AG10803 (cell line): ENCODE results near the gene CEP112.

Experiments
- DNase-seq: peaks from one replicate; pipeline ENCODE4 v3.0.0; 2010; ENCODE audit warnings: low read depth
- H3K4me3 ChIP-seq: 2 replicates; pipeline ENCODE4 v1.5.1; 2011; ENCODE audit warnings: mild to moderate bottlenecking, low read length, control low read depth
- TF ChIP-seq, protein P1 (sequence below): conservative IDR thresholded peaks from 2 replicates; pipeline ENCODE4 v1.5.1; 2011; ENCODE audit warnings: mild to moderate bottlenecking, low read length, control low read depth, inconsistent platforms

CEP112 gene

DNA sequence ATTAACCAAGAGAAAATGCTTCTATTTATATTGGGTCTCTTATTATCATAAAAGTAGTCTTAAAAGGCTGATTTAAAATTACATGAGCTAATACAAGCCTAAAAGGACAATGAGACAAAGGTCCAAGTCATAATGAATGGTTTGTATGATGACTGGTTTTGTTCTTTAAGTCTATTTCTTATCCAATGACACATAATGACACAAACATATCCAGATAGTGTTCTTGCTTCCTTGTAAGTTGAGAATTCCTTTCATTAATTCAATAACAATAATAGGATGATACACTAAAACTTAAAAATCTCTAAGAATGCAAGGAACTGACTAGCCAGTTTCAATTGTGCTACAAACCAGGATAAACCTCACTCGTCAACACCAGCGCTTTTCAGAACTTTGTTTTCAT, 244.1 kb downstream of the CEP112 start:
- DNase-seq, result no peak
- TF ChIP-seq, protein P1, sequence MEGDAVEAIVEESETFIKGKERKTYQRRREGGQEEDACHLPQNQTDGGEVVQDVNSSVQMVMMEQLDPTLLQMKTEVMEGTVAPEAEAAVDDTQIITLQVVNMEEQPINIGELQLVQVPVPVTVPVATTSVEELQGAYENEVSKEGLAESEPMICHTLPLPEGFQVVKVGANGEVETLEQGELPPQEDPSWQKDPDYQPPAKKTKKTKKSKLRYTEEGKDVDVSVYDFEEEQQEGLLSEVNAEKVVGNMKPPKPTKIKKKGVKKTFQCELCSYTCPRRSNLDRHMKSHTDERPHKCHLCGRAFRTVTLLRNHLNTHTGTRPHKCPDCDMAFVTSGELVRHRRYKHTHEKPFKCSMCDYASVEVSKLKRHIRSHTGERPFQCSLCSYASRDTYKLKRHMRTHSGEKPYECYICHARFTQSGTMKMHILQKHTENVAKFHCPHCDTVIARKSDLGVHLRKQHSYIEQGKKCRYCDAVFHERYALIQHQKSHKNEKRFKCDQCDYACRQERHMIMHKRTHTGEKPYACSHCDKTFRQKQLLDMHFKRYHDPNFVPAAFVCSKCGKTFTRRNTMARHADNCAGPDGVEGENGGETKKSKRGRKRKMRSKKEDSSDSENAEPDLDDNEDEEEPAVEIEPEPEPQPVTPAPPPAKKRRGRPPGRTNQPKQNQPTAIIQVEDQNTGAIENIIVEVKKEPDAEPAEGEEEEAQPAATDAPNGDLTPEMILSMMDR, result no peak

DNA sequence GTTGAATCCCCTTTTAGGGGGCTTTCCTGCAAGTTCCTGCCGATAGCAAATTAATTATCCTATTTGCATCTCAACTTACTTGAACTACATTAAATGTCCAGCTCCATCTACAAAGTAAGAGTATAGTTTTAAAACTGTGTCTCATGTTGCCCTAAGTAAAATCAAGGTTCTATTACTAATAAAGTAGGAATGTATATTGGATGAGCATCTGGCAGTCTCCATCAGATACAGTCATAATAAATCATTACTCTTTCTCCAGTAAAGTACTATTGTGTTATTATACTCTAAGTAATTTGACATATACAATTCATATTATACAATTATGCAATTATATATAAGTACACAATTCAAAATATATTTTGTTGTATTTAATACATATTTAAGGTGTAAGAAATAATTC, 249.3 kb downstream of the CEP112 start:
- no peak for DNase-seq
- no peak overlapping the region for H3K4me3 ChIP-seq
- TF ChIP-seq, protein P1, result no peak

More for the DNA sequence above, 244.1 kb downstream of the CEP112 start:
- H3K4me3 ChIP-seq, result no peak overlapping the region

DNA sequence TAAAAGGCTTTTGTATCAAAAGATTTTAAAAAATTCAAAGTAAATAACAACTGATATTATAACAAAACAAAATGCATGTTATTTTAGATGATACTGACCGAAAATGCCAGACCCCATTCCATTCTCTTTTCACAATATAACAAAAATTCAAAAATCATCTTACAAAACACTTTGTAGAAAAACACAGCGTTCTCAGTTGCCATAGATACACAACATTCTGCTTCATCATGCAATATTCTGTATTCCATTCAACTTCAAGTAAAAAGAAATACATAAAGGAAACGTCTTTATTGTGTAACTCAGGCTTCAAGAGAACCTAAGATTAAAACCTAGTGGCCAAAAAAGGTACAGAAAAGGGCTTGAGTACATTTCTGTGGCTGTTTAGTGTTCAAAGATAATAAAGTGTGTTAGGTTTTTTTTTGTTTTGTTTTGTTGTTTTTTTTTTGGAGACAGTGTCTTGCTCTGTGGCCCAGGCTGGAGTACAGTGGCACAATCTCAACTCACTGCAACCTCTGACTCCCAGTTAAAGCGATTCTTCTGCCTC, 250.5 kb downstream of the CEP112 start:
- TF ChIP-seq, protein P1, result peak; percentile 27; the same call in 1 of the 2 replicates
- no peak overlapping the region for H3K4me3 ChIP-seq
- DNase-seq, result peak; percentile 43

GRCh38 chr17:65936013-65936412, 255.9 kb downstream of the CEP112 start:
- TF ChIP-seq, protein P1, result no peak

GRCh38 chr17:65933290-65933689, 258.6 kb downstream of the CEP112 start:
- DNase-seq, result no peak
- TF ChIP-seq, protein P1, result no peak

More at GRCh38 chr17:65936013-65936412, 255.9 kb downstream of the CEP112 start:
- peak; percentile 8 for DNase-seq
- no peak overlapping the region for H3K4me3 ChIP-seq

GRCh38 chr17:65931246-65932149, 260.4 kb downstream of the CEP112 start:
- DNase-seq, result peak; percentile 56
- H3K4me3 ChIP-seq, result no peak overlapping the region

More at GRCh38 chr17:65933290-65933689, 258.6 kb downstream of the CEP112 start:
- no peak overlapping the region for H3K4me3 ChIP-seq

More at GRCh38 chr17:65931246-65932149, 260.4 kb downstream of the CEP112 start:
- TF ChIP-seq, protein P1, result no peak
